CD14-positive monocyte (primary cell): ENCODE measurements around the gene PSD4. TPM values are rescaled to one million over a fixed set of nuclear protein-coding genes. Genes with fewer than 3 reads are reported as not detected.

Experiments used
- DNase-seq, 3 donors: peaks; one replicate each; pipeline ENCODE4 v3.0.0-alpha.2; 2011 to 2022
- H2AFZ ChIP-seq: 2 replicates; pipeline ENCODE4 v1.6.0; 2012; ENCODE audit warnings: mild to moderate bottlenecking, low read depth, low read length, inconsistent platforms; ENCODE audit not compliant: insufficient read depth, poor library complexity, severe bottlenecking
- H3K27ac ChIP-seq, 2 donors: 1 replicate in 1 of 2; 2 replicates in 1 of 2; pipeline ENCODE4 v1.5.1; 2012 to 2013; ENCODE audit warnings: low read length in 2 of 2, control low read depth in 1 of 2, inconsistent platforms in 1 of 2, low read depth in 1 of 2, mild to moderate bottlenecking in 1 of 2
- H3K27me3 ChIP-seq, 2 donors: one replicate each; pipeline versions ENCODE4 v1.6.0 to v1.6.1; 2011 to 2013; ENCODE audit warnings: low read length in 2 of 2; ENCODE audit not compliant: control insufficient read depth in 2 of 2, insufficient read depth in 2 of 2
- H3K36me3 ChIP-seq, 2 donors: replicated peaks in 1 of 2; 1 replicate in 1 of 2; 2 replicates in 1 of 2; pipeline versions ENCODE4 v1.5.1 to v1.6.1; 2012 to 2013; ENCODE audit warnings: low read length in 2 of 2, control low read depth in 1 of 2, inconsistent platforms in 1 of 2, mild to moderate bottlenecking in 1 of 2; ENCODE audit not compliant: insufficient read depth in 2 of 2, control insufficient read depth in 1 of 2
- H3K4me1 ChIP-seq, 2 donors: 1 replicate in 1 of 2; 2 replicates in 1 of 2; pipeline versions ENCODE4 v1.5.1 to v1.6.1; 2012 to 2013; ENCODE audit warnings: low read length in 2 of 2, control low read depth in 1 of 2, inconsistent platforms in 1 of 2, mild to moderate bottlenecking in 1 of 2, moderate library complexity in 1 of 2; ENCODE audit not compliant: insufficient read depth in 2 of 2, control insufficient read depth in 1 of 2
- H3K4me2 ChIP-seq: replicated peaks from 2 replicates; pipeline ENCODE3; 2012; ENCODE audit warnings: low read length, moderate library complexity, mild to moderate bottlenecking; ENCODE audit not compliant: poor library complexity, severe bottlenecking; ENCODE audit errors: extremely low read depth
- H3K4me3 ChIP-seq, 3 experiments: fragments of 200-600 bp in 1 of 3; sonication (generic) in 1 of 3; replicated peaks in 1 of 3; 1 replicate in 2 of 3; 2 replicates in 1 of 3; pipeline ENCODE4 v1.5.1; 2011 to 2013; ENCODE audit warnings: low read length in 3 of 3, mild to moderate bottlenecking in 3 of 3, control low read depth in 2 of 3, low read depth in 2 of 3, inconsistent platforms in 1 of 3, moderate library complexity in 1 of 3
- H3K79me2 ChIP-seq: 2 replicates; pipeline ENCODE4 v1.6.0; 2012; ENCODE audit warnings: mild to moderate bottlenecking, control low read depth, inconsistent platforms, low read length, moderate library complexity; ENCODE audit not compliant: insufficient read depth
- H3K9ac ChIP-seq: 2 replicates; pipeline ENCODE4 v1.6.0; 2017; ENCODE audit warnings: low read length, mild to moderate bottlenecking; ENCODE audit not compliant: insufficient read depth, poor library complexity, severe bottlenecking
- H3K9me3 ChIP-seq, 2 donors: replicated peaks in 1 of 2; 1 replicate in 1 of 2; 2 replicates in 1 of 2; pipeline versions ENCODE4 v1.5.1 to v1.6.1; 2012 to 2013; ENCODE audit warnings: low read length in 2 of 2, control low read depth in 1 of 2; ENCODE audit not compliant: control insufficient read depth in 1 of 2, insufficient read depth in 1 of 2
- H4K20me1 ChIP-seq: 2 replicates; pipeline ENCODE4 v1.6.0; 2012; ENCODE audit warnings: mild to moderate bottlenecking, low read length, control low read depth, moderate library complexity; ENCODE audit not compliant: insufficient read depth
- H3K27ac Mint-ChIP-seq, 7 donors: one replicate each; pipeline ENCODE4 v1.8.0; 2020; ENCODE audit warnings: mild to moderate bottlenecking in 7 of 7, mixed read lengths in 7 of 7, moderate library complexity in 6 of 7, inconsistent platforms in 2 of 7
- H3K27me3 Mint-ChIP-seq, 3 donors: one replicate each; pipeline ENCODE4 v1.8.0; 2021 to 2022; ENCODE audit warnings: low read depth in 3 of 3, mild to moderate bottlenecking in 3 of 3, mixed read lengths in 3 of 3, moderate library complexity in 3 of 3, inconsistent platforms in 1 of 3
- H3K36me3 Mint-ChIP-seq, 2 donors: one replicate each; pipeline ENCODE4 v1.8.0; 2020; ENCODE audit warnings: mixed read lengths in 2 of 2, inconsistent platforms in 1 of 2, mild to moderate bottlenecking in 1 of 2
- H3K4me1 Mint-ChIP-seq: one replicate; pipeline ENCODE4 v1.8.0; 2020; ENCODE audit warnings: mild to moderate bottlenecking, mixed read lengths
- H3K4me3 Mint-ChIP-seq, 2 donors: one replicate each; pipeline ENCODE4 v1.8.0; 2020; ENCODE audit warnings: mild to moderate bottlenecking in 2 of 2, mixed read lengths in 2 of 2, moderate library complexity in 1 of 2
- H3K9me3 Mint-ChIP-seq, 7 donors: one replicate each; pipeline ENCODE4 v1.8.0; 2020 to 2022; ENCODE audit warnings: mixed read lengths in 7 of 7, mild to moderate bottlenecking in 6 of 7, moderate library complexity in 6 of 7, inconsistent platforms in 2 of 7
- CTCF ChIP-seq: fragments of 200-600 bp; IDR thresholded peaks from one replicate; pipeline ENCODE4 v1.8.0; 2022; ENCODE audit warnings: antibody characterized with exemption, mild to moderate bottlenecking
- WGBS: methylation state at CpG from one replicate; pipeline ENCODE4 v1.1.5; 2013; ENCODE audit warnings: missing lambda C conversion rate; ENCODE audit not compliant: insufficient coverage; 5-methylcytosine and 5-hydroxymethylcytosine counted together
- intact Hi-C, 2 donors: fragments of 100-400 bp; cut with micrococcal nuclease; formaldehyde crosslinking; loops; one replicate each; pipeline versions ENCODE4 v1.15.0 to v1.15.1; 2023
- polyA plus RNA-seq, 3 donors: library from polyadenylated mRNA; depleted of rRNA in 1 of 3; unstranded in 2 of 3; stranded (reverse) in 1 of 3; fragments of 300-500 nt in 2 of 3; fragments of >200 nt in 1 of 3; fragmentation: Illumina TruSeq in 2 of 3; gene quantifications; 1 replicate in 2 of 3; 2 replicates in 1 of 3; pipeline ENCODE4 v1.2.3, GENCODE V29; 2012 to 2021

The PSD4 gene
- polyA plus RNA-seq, 3 donors, result 11.0 to 47.0 (median 18.2) TPM

DNA sequence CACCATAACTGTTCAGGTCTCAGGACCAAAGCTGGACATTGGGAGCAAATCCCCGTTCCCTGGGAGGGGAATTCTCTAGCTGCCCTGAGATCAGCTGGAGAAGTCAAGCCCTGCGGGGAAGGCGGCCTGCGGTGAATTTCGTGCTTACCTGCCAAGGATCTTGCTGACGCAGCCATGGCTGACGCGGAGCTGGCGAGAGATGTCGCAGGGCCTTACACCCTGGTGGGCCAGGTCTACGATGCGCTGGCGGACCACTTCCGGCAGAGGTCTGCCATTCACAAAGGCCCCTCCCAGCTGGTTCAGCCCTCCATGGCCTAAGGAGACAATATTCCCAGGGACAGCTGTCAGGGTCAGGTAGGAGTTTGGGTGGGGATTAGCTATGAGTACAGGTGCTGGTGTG lies 72.8 kb downstream of the PSD4 start:
- H3K9me3 ChIP-seq, result no peaks in the 10 kb centered on the region
- no peak for DNase-seq
- WGBS, result 86% methylated on average over 10 of the region's 14 CpGs
- H3K4me3 Mint-ChIP-seq, result no peak overlapping the region
- H3K27ac ChIP-seq, result no peak overlapping the region
- H3K4me2 ChIP-seq, result no peak overlapping the region
- H2AFZ ChIP-seq, result no peak overlapping the region
- H3K4me1 ChIP-seq, result peaks cover 0 to 8% of the 10 kb centered on the region in 2 donors
- peaks cover 0 to 3% (median 0%) of the 10 kb centered on the region in 3 donors for H3K27me3 Mint-ChIP-seq
- H3K4me1 Mint-ChIP-seq, result peaks cover 16% of the 10 kb centered on the region
- H3K27ac Mint-ChIP-seq, result no peak overlapping the region
- intact Hi-C loops, result loop anchor here (5.0 kb wide), 2 partner anchors 39 to 141 kb away; no protein-coding TSS in a partner anchor
- H3K9ac ChIP-seq, result no peak overlapping the region
- no peak overlapping the region for H3K4me3 ChIP-seq
- H3K27me3 ChIP-seq, result no peaks in the 10 kb centered on the region
- H3K79me2 ChIP-seq, result no peaks in the 10 kb centered on the region
- H3K36me3 Mint-ChIP-seq, result peaks cover 0 to 3% of the 10 kb centered on the region in 2 donors
- H3K36me3 ChIP-seq, result no peaks in the 10 kb centered on the region
- H4K20me1 ChIP-seq, result no peaks in the 10 kb centered on the region
- TF ChIP-seq CTCF, result no peak
- H3K9me3 Mint-ChIP-seq, result peaks cover 0 to 4% (median 2%) of the 10 kb centered on the region in 7 donors

DNA sequence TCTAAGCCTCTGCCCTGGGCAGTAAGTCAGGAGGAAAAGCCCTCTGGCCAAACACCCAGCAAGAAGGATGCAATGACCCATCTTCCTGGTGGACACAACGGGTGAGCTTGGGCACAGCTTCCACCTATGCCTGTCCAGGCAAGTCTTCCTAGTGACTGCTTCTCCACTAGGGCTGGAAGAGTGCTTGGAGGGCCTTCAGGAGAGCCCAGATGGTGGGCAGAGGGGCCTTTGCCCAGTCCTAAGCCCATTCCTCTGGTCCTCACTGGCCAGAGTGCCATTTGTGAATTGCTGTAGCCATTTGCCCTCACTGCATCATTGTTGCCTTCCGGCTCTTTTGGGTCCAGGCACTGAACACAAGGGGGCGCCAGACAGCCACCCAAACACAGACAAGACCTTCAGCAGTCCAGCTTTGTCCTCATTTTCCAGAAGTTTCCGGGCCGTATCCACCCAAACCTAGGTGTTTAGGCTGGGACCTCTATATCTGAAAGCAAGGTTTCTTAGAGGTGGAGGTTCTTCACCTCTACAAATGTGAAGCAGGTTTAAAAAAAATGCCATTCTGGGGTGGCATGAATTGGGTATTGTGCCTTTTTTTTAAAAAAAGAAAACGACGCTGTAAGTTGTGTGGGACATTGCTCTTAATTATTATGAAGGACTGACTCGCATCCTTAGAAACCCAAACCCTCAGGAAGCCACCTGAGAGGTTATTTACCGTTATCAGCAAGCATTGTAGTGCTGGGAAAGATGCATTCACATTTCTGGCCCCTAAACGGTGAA lies 75.4 kb downstream of the PSD4 start:
- peaks cover 0 to 3% of the 10 kb centered on the region in 2 donors for H3K36me3 Mint-ChIP-seq
- Histone ChIP-seq H3K4me3 (no peak overlapping the region), H3K9ac (no peak overlapping the region), H3K4me1 (peaks cover 0 to 8% of the 10 kb centered on the region in 2 donors), H3K36me3 (no peaks in the 10 kb centered on the region), H3K79me2 (no peaks in the 10 kb centered on the region), H3K27me3 (no peaks in the 10 kb centered on the region), H2AFZ (peak overlapping the region; percentile 68), H3K27ac (no peak overlapping the region), H3K9me3 (no peaks in the 10 kb centered on the region), H3K4me2 (no peak overlapping the region), H4K20me1 (no peaks in the 10 kb centered on the region)
- peak; percentile 91 for TF ChIP-seq CTCF
- peak overlapping the region in 1 of 7 donors; percentile 51 for H3K27ac Mint-ChIP-seq
- peak; percentile 68 to 81 (median 72) for DNase-seq
- 47% methylated on average over 4 of the region's 10 CpGs for WGBS
- no peak overlapping the region for H3K4me3 Mint-ChIP-seq
- peaks cover 0 to 3% (median 3%) of the 10 kb centered on the region in 3 donors for H3K27me3 Mint-ChIP-seq
- intact Hi-C loops, result loop anchor here (2.0 to 5.0 kb wide), 4 partner anchors 42 to 138 kb away; no protein-coding TSS in a partner anchor
- H3K4me1 Mint-ChIP-seq, result peaks cover 14% of the 10 kb centered on the region
- H3K9me3 Mint-ChIP-seq, result peaks cover 0 to 4% (median 2%) of the 10 kb centered on the region in 7 donors
